HepG2 (cell line): ENCODE measurements around the gene SUB1. TPM values are rescaled to one million over a fixed set of nuclear protein-coding genes. Genes with fewer than 3 reads are reported as not detected.

Experiments used
- ATAC-seq: fragments of 200-7000 bp; cut with Tn5 transposase; 3 replicates; pipeline ENCODE4 v1.9.1; 2020; ENCODE audit warnings: mild to moderate bottlenecking, moderate library complexity
- BruUV-seq: library from RNA; stranded (reverse); fragments of 400-500 nt; replicated peaks from 2 replicates; lab custom pipeline; 2021; lab: Mats Ljungman, UMichigan
- CTCF ChIA-PET: fragments of 300-600 bp; formaldehyde crosslinking; extraction: SDS; loops from one replicate; lab custom pipeline; 2021; ENCODE audit warnings: low total read pairs, inconsistent platforms, low intra/inter-chr PET ratio; lab: Yijun Ruan, JAX
- POLR2A ChIA-PET: fragments of 350-600 bp; sonication (Branson Sonifier 250); formaldehyde crosslinking; loops from one replicate; lab custom pipeline; 2020; ENCODE audit warnings: antibody characterized with exemption, inconsistent platforms; lab: Yijun Ruan, JAX
- DNase-seq: peaks from one replicate; pipeline ENCODE4 v3.0.0-alpha.2; 2015; ENCODE audit warnings: low spot score
- FAIRE-seq: peaks from 3 replicates; lab custom pipeline; 2011; peaks lifted over from hg19 to GRCh38; lab: Jason Lieb, UNC
- H2AFZ ChIP-seq: one replicate; pipeline ENCODE4 v1.6.1; 2011; ENCODE audit warnings: low read length, inconsistent platforms
- H3K27ac ChIP-seq: fragments of 300-600 bp; 3 replicates; pipeline ENCODE4 v1.8.0; 2011; ENCODE audit warnings: mixed run types, mild to moderate bottlenecking, mixed read lengths, low read length, inconsistent platforms; ENCODE audit not compliant: insufficient read depth; ENCODE audit errors: extremely low read length
- H3K27me3 ChIP-seq, 2 experiments: fragments of 200-600 bp in 1 of 2; 2 replicates in 1 of 2; 3 replicates in 1 of 2; pipeline versions ENCODE4 v1.6.0 to v1.8.0; 2011; ENCODE audit warnings: low read length in 2 of 2, mild to moderate bottlenecking in 2 of 2, moderate library complexity in 2 of 2, inconsistent platforms in 1 of 2; ENCODE audit not compliant: insufficient read depth in 2 of 2, control insufficient read depth in 1 of 2
- H3K36me3 ChIP-seq, 2 experiments: fragments of 200-600 bp in 1 of 2; replicated peaks in 1 of 2; 2 replicates in 1 of 2; 3 replicates in 1 of 2; pipeline versions ENCODE4 v1.5.1 to v1.8.0; 2011; ENCODE audit warnings: low read length in 2 of 2, inconsistent platforms in 1 of 2; ENCODE audit not compliant: insufficient read depth in 2 of 2, control insufficient read depth in 1 of 2
- H3K4me1 ChIP-seq: 2 replicates; pipeline ENCODE4 v1.5.1; 2012; ENCODE audit warnings: low read length, inconsistent platforms; ENCODE audit not compliant: insufficient read depth
- H3K4me2 ChIP-seq: 2 replicates; pipeline ENCODE4 v1.6.0; 2011; ENCODE audit warnings: low read depth, low read length, inconsistent platforms
- H3K4me3 ChIP-seq, 3 experiments: fragments of 200-600 bp in 1 of 3; sonication (generic), shearing (Covaris generic) in 1 of 3; replicated peaks in 1 of 3; 2 replicates each; pipeline ENCODE4 v1.5.1; 2011 to 2016; ENCODE audit warnings: low read length in 3 of 3, inconsistent platforms in 2 of 3, low read depth in 2 of 3, mild to moderate bottlenecking in 2 of 3, control low read depth in 1 of 3, mixed read lengths in 1 of 3; ENCODE audit not compliant: insufficient read depth in 1 of 3
- H3K79me2 ChIP-seq: one replicate; pipeline ENCODE4 v1.6.1; 2011; ENCODE audit warnings: low read length, inconsistent platforms; ENCODE audit not compliant: insufficient read depth
- H3K9ac ChIP-seq: 2 replicates; pipeline ENCODE4 v1.6.0; 2011; ENCODE audit warnings: mild to moderate bottlenecking, low read depth, low read length, inconsistent platforms; ENCODE audit not compliant: insufficient read depth
- H3K9me3 ChIP-seq: 2 replicates; pipeline ENCODE4 v1.5.1; 2012; ENCODE audit warnings: mild to moderate bottlenecking, low read length
- H4K20me1 ChIP-seq: 2 replicates; pipeline ENCODE4 v1.6.0; 2011; ENCODE audit warnings: inconsistent platforms, mild to moderate bottlenecking, low read length, moderate library complexity; ENCODE audit not compliant: insufficient read depth
- ARID3A ChIP-seq: IDR thresholded peaks from 2 replicates; pipeline ENCODE4 v1.6.1; 2012; ENCODE audit warnings: low read depth, low read length, improper control_type of control experiment
- CBX1 ChIP-seq: IDR thresholded peaks from one replicate; pipeline ENCODE4 v1.6.1; 2016; ENCODE audit warnings: antibody characterized with exemption, low read depth
- DNMT1 ChIP-seq: sonication (generic); formaldehyde crosslinking; IDR thresholded peaks from 2 replicates; pipeline ENCODE4 v1.5.1; 2020; ENCODE audit warnings: mild to moderate bottlenecking, missing genetic modification reagents
- FOXC1 ChIP-seq: sonication (generic); formaldehyde crosslinking; IDR thresholded peaks from 2 replicates; pipeline ENCODE4 v1.8.0; 2022; ENCODE audit warnings: mild to moderate bottlenecking, missing genetic modification reagents, borderline replicate concordance
- IRF1 ChIP-seq: sonication (generic); formaldehyde crosslinking; IDR thresholded peaks from 2 replicates; pipeline ENCODE4 v1.4.0; 2020; ENCODE audit warnings: low read depth, mild to moderate bottlenecking, missing genetic modification reagents
- KDM6A ChIP-seq: IDR thresholded peaks from 2 replicates; pipeline ENCODE4 v1.6.1; 2016; ENCODE audit warnings: low read depth
- MIXL1 ChIP-seq: IDR thresholded peaks from 2 replicates; pipeline ENCODE4 v1.6.1; 2016
- NFIC ChIP-seq: IDR thresholded peaks from 2 replicates; pipeline ENCODE4 v1.6.1; 2012; ENCODE audit warnings: mild to moderate bottlenecking, low read length, inconsistent platforms
- RAD21 ChIP-seq: fragments of 450-650 bp; formaldehyde crosslinking; IDR thresholded peaks from 2 replicates; pipeline ENCODE4 v1.5.0; 2020; ENCODE audit warnings: mild to moderate bottlenecking
- RNF219 ChIP-seq: sonication (generic); formaldehyde crosslinking; IDR thresholded peaks from 2 replicates; pipeline ENCODE4 v1.5.0; 2020; ENCODE audit warnings: mild to moderate bottlenecking, missing genetic modification reagents
- SMC3 ChIP-seq: IDR thresholded peaks from 2 replicates; pipeline ENCODE4 v1.6.1; 2011; ENCODE audit warnings: low read length, improper control_type of control experiment
- STAG1 ChIP-seq: sonication (generic); formaldehyde crosslinking; IDR thresholded peaks from 2 replicates; pipeline ENCODE4 v1.4.0; 2020; ENCODE audit warnings: missing genetic modification reagents
- TAF15 ChIP-seq: fragments of 200-400 bp; formaldehyde crosslinking; IDR thresholded peaks from one replicate; pipeline ENCODE4 v1.6.1; 2018; ENCODE audit warnings: mild to moderate bottlenecking, low read depth, low read length; ENCODE audit not compliant: poor library complexity, severe bottlenecking
- TCF7L2 ChIP-seq: IDR thresholded peaks from 2 replicates; pipeline ENCODE4 v1.6.1; 2011; ENCODE audit warnings: mild to moderate bottlenecking, low read depth, low read length, moderate library complexity
- ZBTB38 ChIP-seq: sonication (generic); formaldehyde crosslinking; IDR thresholded peaks from 2 replicates; pipeline ENCODE4 v1.5.1; 2020; ENCODE audit warnings: mild to moderate bottlenecking, missing genetic modification reagents
- ZNF253 ChIP-seq: sonication (generic); formaldehyde crosslinking; IDR thresholded peaks from 2 replicates; pipeline ENCODE4 v1.8.0; 2022; ENCODE audit warnings: mild to moderate bottlenecking, missing genetic modification reagents, borderline replicate concordance
- ZNF704 ChIP-seq: sonication (generic); formaldehyde crosslinking; IDR thresholded peaks from 2 replicates; pipeline ENCODE4 v1.8.1; 2023; ENCODE audit warnings: mild to moderate bottlenecking, inconsistent platforms, moderate library complexity, missing genetic modification reagents, borderline replicate concordance
- ZSCAN9 ChIP-seq: IDR thresholded peaks from 2 replicates; pipeline ENCODE4 v1.6.1; 2016; ENCODE audit warnings: borderline replicate concordance
- WGBS: methylation state at CpG from one replicate; pipeline ENCODE4 v1.1.6; 2017; ENCODE audit warnings: low lambda C conversion rate; 5-methylcytosine and 5-hydroxymethylcytosine counted together
- in situ Hi-C: cut with HindIII; loops from 2 replicates; pipeline ENCODE4 v1.10.0; 2017; ENCODE audit warnings: low pct_unique_long_range_greater_than_20kb; ENCODE audit not compliant: extremely low pct_ligation_motif_present
- intact Hi-C: fragments of 100-400 bp; cut with micrococcal nuclease; formaldehyde crosslinking; loops from one replicate; pipeline ENCODE4 v1.10.0; 2022; ENCODE audit not compliant: unreplicated experiment
- polyA plus RNA-seq, 8 experiments: library from polyadenylated mRNA; depleted of rRNA in 3 of 8; stranded (reverse) in 7 of 8; unstranded in 1 of 8; fragments of >200 nt; fragmentation: Illumina TruSeq in 4 of 8; extraction: Trizol in 4 of 8; gene quantifications; 2 replicates each; pipeline versions ENCODE4 v1.2.1 to v1.2.3, GENCODE V29; 2011 to 2016; ENCODE audit warnings: low read depth in 4 of 8, missing spikeins in 1 of 8, mixed read lengths in 1 of 8; ENCODE audit not compliant: insufficient read depth in 1 of 8
- total RNA-seq, 5 experiments: library from RNA; depleted of rRNA; stranded (reverse); fragments of >200 nt; fragmentation: Illumina TruSeq; extraction: Trizol; gene quantifications; 2 replicates each; pipeline ENCODE4 v1.2.3, GENCODE V29; 2016; ENCODE audit warnings: low read depth in 1 of 5

The SUB1 gene
- total and polyA plus RNA-seq, 2 of the 13 experiments (the other 11 are each of a cell fraction or from before 2014, with no cell fraction given): 182 to 693 TPM

- no peak overlapping the region for H3K4me2 ChIP-seq
- TF ChIP-seq MIXL1 (CRISPR knock-in tag) (0 out of 2 replicates have a peak, but pooled peaks have one; percentile 40), STAG1 (peak; percentile 74), IRF1 (CRISPR knock-in tag) (no peak), DNMT1 (CRISPR knock-in tag) (no peak), ZSCAN9 (0 out of 2 replicates have a peak, but pooled peaks have one; percentile 16), ZBTB38 (CRISPR knock-in tag) (no peak), KDM6A (CRISPR knock-in tag) (no peak), FOXC1 (CRISPR knock-in tag) (no peak), ZNF704 (CRISPR knock-in tag) (no peak), SMC3 (peak; percentile 73), TAF15 (no peak), CBX1 (no peak), NFIC (peak; percentile 37; the same call in 1 of the 2 replicates), ARID3A (peak; percentile 68; the same call in 1 of the 2 replicates), TCF7L2 (no peak), RAD21 (CRISPR knock-in tag) (peak; percentile 61; the same call in 1 of the 2 replicates), RNF219 (CRISPR knock-in tag) (no peak), ZNF253 (CRISPR knock-in tag) (no peak)
Measured at GRCh38 chr5:32589942-32590869, 4.8 kb downstream of the SUB1 start.

More at GRCh38 chr5:32589942-32590869, 4.8 kb downstream of the SUB1 start:
- H3K36me3 ChIP-seq: peaks cover 20 to 56% of the 10 kb centered on the region in 2 experiments
- in situ Hi-C loops (loop anchor here (5.0 kb wide), 1 partner anchor 63 kb away; no protein-coding TSS in a partner anchor), intact Hi-C loops (loop anchor here (1.0 to 5.0 kb wide), 2 partner anchors 101 to 148 kb away; partner anchors contain the start of gene ZFR)
- H2AFZ ChIP-seq: no peak overlapping the region
- peaks cover 56% of the 10 kb centered on the region for H4K20me1 ChIP-seq
- H3K27ac ChIP-seq: no peak overlapping the region
- DNase-seq (peak; percentile 50), FAIRE-seq (no peak), ATAC-seq (no peak)
- no peak overlapping the region for H3K9ac ChIP-seq
- peaks cover 62% of the 10 kb centered on the region for H3K4me1 ChIP-seq
- H3K9me3 ChIP-seq: no peaks in the 10 kb centered on the region
- H3K79me2 ChIP-seq: peaks cover 94% of the 10 kb centered on the region
- ChIA-PET CTCF (interaction anchor here (1.3 to 5.4 kb wide), 3 partner anchors 23 to 101 kb away, joined by 7 to 48 read pairs (median 11); no protein-coding TSS in a partner anchor), POLR2A (interaction anchor here (0.8 to 2.1 kb wide), 9 partner anchors 15 to 99 kb away, joined by 3 to 23 read pairs (median 7); no protein-coding TSS in a partner anchor)
- WGBS: 94% methylated on average over 15 of the region's 15 CpGs
- BruUV-seq: no TSS peak
- no peaks in the 10 kb centered on the region; a peak in 1 of 5 replicates for H3K27me3 ChIP-seq
- H3K4me3 ChIP-seq: no peak overlapping the region
